ENCODE measurements around the gene CD46.

CD46 gene

DNA sequence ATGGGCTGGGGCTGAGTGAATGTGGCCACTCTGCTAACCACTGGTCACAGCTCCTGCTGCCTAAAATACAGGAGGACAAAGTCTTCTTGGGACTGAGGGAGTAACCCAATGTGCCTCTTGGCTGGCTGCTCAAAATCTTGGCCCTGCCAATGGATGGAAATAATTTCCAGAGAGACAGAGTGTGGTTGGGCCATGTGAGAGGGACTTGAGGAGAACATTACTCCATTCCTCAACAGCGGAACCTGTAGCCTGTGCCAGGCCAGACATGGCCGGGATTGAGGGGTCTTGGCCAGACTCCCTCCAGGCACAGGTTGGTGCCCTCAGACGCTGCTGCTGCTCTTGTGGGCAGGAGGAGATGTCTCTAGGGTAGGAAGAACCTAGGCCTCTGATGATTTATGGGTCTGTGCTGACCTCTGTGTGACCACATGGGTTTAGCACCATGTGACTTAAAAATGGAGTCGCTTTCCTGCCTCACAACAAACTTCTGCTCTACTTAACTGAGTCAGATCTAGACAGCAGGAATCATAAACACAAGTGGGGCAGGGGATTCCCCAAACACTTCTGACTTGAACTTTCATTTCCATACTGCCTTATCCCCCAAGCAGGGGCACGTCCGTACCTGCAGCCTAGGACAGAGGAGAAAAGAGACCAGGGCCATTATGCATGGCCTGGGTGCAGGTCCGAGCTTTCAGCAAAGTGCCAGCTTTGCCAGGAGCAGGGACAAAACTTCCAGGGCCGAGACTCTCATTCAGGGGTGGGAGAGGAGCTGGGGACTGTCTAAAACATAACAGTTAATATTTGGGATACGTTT lies 79.9 kb downstream of the CD46 start:
- DNase-seq, result peak; percentile 68

DNA sequence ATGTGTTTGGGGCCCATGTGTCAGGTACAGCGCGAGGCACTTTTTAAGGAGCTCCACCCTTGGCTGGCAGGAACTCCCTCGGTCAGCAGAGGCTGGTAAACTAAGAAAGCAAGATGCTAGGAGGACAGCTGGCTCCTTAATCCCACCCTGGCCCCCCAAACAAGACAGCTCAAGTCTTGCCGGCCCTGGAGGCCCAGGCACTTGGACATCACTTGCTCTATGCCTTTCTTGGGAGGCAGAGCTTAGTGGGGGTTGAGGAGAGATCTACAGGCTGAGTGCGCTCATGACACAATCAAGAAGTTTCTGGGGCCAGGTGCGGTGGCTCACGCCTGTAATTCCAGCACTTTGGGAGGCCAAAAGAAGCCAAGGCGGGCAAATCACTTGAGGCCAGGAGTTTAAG lies 80.9 kb downstream of the CD46 start:
- DNase-seq, result no peak

DNA sequence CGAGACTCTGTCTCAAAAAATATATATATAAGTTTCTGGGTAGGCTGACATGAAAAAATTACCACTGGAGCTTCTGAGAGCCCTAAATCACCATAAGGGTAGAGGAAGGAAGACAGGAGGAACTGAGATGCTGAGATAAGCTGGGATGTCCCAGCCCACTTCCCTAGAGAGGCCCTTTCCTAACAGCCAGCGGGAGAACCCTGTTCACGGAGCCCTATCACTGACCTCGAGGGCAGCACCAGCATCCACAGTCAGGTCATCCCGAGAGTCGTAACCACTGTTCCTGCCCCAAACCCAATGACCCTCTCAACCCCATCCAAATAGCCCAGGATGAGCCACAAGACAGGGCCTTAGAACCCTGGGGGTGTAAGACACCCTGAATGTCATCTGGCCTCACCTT lies 81.5 kb downstream of the CD46 start:
- DNase-seq, result peak; percentile 41

- no peak for DNase-seq
These were observed 82.3 kb downstream of the CD46 start for GRCh38 chr1:207833956-207834660.

DNA sequence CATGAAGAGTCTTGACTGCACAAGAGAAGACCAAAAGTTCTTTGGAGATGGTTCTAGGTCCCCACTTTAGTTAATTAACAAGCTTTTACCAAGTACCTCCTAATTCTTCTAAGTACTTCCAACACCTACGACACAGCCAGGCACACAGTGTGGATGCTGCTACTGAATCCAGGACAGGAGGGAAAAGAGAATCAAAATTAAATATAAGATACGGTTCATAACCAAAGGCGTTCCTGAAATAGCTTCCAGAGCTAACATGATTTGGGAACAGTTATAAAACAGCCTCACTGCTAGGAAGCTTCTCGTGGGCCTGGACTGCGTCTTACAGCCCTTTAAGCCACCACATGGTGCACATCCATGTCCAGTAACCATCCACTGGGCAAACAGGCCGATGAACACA lies 84.1 kb downstream of the CD46 start:
- DNase-seq, result no peak

- DNase-seq, result no peak
These were observed 84.9 kb downstream of the CD46 start for GRCh38 chr1:207836591-207837347.

GRCh38 chr1:207837673-207838072 lies 85.8 kb downstream of the CD46 start:
- no peak for DNase-seq

DNA sequence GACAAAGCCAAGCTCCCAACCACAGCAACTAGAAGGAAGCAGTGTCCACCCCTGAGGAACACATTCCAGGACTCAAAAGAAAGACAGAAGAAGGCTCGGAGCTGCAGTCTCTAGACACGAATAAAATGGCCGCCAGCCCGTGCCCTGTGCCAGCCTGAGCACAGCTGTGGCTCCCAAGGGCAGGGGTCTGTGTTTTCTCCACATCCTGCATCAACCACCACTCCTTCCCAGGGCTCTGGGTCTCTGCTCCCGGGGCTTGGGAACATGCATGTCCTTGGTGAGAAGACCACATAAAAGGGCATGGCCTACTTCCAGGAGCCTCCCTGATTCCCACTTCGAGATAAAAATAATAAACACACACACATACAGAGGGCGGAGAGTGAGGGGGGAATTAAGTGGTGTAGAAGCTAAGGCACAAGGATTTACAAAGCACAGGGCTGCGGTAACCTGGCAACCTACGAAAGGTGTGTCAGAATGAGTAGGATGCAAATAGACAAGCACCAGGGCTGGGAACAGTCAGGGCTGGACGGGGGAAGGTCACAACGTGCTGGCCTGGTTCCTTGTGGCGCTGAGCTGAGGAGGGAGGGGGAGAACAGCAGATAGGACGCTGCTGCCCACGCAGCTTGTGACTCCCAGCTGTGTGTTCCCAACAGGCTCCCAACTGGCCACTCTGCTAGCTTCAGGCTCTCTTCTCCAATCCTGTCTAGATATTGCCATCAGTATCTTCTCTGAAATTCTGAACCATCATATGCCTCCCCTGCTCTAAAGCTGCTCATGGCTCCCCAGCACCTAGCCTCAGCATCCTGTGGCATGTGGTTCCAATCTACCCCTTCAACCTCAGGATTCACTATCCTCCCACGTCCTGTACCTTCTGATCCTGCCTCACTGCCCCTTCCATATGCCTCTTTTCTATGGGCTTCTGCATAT lies 86.6 kb downstream of the CD46 start:
- DNase-seq, result no peak

DNA sequence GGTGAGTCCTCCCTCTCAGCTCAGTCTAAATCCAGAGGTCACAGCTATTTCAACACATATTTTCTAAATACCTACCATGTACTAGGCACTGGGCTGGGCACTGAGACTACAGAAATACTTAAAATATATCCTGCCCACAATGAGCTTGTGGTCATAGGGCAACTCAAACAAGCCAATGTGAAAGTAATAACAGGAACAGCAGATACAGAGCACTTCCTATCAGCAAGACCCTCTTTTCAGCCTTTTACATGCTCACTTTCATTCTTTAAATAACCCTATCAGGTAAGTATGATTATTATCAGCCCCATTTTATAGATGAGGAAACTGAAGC lies 87.2 kb downstream of the CD46 start:
- DNase-seq, result peak; percentile 66

DNA sequence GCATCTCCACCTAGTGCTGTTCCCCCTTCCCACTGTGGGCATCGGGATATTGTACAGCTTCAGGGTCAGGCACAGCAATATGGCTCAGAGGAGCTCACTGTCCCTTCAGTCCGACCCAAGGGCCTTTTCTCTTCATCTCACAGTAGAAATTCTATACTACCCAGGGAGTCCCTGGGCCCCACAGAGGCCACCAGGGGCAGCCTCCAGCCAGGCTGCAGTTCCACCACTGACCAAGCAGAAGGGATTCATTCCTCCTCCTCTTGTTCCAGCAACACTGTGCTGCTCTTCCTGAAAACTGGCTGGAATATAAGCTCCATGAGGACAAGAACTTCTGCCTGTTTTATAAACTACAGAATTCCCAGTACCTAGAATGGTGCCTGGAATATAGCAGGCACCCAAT lies 88.5 kb downstream of the CD46 start:
- no peak for DNase-seq

DNA sequence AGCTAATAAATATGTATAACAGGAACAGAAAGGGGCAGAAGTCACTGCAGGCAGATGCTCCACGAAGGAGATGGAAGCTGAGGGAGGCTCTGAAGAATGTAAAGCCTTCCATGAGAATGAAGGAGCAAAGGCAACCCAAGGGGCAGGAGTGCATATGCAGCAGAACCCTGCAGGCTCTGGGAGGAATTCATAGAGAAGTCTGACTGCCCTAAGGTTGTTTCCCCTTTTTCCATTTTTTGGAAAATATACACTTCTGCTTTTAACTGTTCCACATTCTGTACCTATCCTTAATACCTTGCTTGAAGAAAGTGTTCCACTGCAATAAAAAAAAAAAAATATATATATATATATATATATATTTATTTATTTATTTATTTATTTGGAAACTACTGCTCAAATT lies 89.4 kb downstream of the CD46 start:
- DNase-seq, result peak; percentile 40

GRCh38 chr1:207841901-207842300 lies 90.0 kb downstream of the CD46 start:
- DNase-seq, result no peak

GRCh38 chr1:207842506-207842905 lies 90.7 kb downstream of the CD46 start:
- no peak for DNase-seq

DNA sequence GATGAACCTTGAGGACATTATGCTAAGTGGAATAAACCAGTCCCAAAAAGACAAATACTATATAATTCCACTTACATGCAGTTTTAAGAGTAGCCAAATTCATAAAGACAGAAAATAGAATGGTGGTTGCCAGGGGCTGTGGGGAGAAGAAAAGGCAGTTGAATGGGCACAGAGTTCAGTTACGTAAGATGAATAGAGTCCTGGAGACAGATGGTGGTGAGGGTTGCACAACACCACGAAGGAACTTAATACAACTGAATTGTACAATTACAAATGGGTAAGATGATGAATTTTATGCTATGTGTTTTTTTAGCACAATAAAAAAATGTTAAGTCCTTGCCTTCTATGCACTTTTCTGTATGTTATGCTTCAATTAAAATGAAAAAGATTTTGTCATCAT lies 92.5 kb downstream of the CD46 start:
- DNase-seq, result peak; percentile 89

Measured in MV-4-11 (cell line).